Astrocyte of the cerebellum (primary cell): ENCODE data around the gene SCAPER.

Source experiments
- DNase-seq: peaks from one replicate; pipeline ENCODE4 v3.0.0-alpha.2; 2011; ENCODE audit warnings: low read depth
- H3K4me3 ChIP-seq: 2 replicates; pipeline ENCODE4 v1.5.1; 2011; ENCODE audit warnings: mild to moderate bottlenecking, low read depth, low read length, moderate library complexity
- CTCF ChIP-seq: IDR thresholded peaks from 2 replicates; pipeline ENCODE4 v1.5.1; 2012; ENCODE audit warnings: low read length, low read depth, moderate library complexity, mild to moderate bottlenecking; ENCODE audit errors: missing control alignments
- in situ Hi-C: cut with HindIII; loops from 2 replicates; pipeline ENCODE4 v1.10.0; 2017; ENCODE audit warnings: low sequenced_read_pairs

The SCAPER gene

GRCh38 chr15:76376816-76377215, 528.3 kb downstream of the SCAPER start:
- TF ChIP-seq CTCF: no peak
- DNase-seq: no peak
- in situ Hi-C loops: no loop called here
- H3K4me3 ChIP-seq: no peak overlapping the region

- H3K4me3 ChIP-seq: no peak overlapping the region
- in situ Hi-C loops: no loop called here
- no peak for TF ChIP-seq CTCF
- no peak for DNase-seq
Measured at GRCh38 chr15:76376029-76376428, 529.1 kb downstream of the SCAPER start.

- in situ Hi-C loops: no loop called here
- no peak for DNase-seq
Measured at GRCh38 chr15:76368122-76368621, 537.0 kb downstream of the SCAPER start.

GRCh38 chr15:76366714-76367113, 538.4 kb downstream of the SCAPER start:
- in situ Hi-C loops: no loop called here
- no peak for DNase-seq
- no peak for TF ChIP-seq CTCF
- H3K4me3 ChIP-seq: no peak overlapping the region

More at GRCh38 chr15:76368122-76368621, 537.0 kb downstream of the SCAPER start:
- no peak overlapping the region for H3K4me3 ChIP-seq
- no peak for TF ChIP-seq CTCF

- no peak overlapping the region for H3K4me3 ChIP-seq
- in situ Hi-C loops: no loop called here
- DNase-seq: no peak
- no peak for TF ChIP-seq CTCF
Measured at GRCh38 chr15:76363251-76363650, 541.9 kb downstream of the SCAPER start.

GRCh38 chr15:76360416-76360815, 544.7 kb downstream of the SCAPER start:
- no peak for TF ChIP-seq CTCF
- no peak overlapping the region for H3K4me3 ChIP-seq
- in situ Hi-C loops: no loop called here
- DNase-seq: no peak

GRCh38 chr15:76359152-76359551, 546.0 kb downstream of the SCAPER start:
- TF ChIP-seq CTCF: no peak
- H3K4me3 ChIP-seq: no peak overlapping the region
- no peak for DNase-seq
- in situ Hi-C loops: no loop called here
